H1 (cell line): Measurements from ENCODE around the gene GATA5. TPM values are rescaled to one million over a fixed set of nuclear protein-coding genes. Genes with fewer than 3 reads are reported as not detected.

Source experiments
- CTCF ChIA-PET: fragments of 300-600 bp; sonication (Branson Sonifier 250); formaldehyde crosslinking; loops from one replicate; lab custom pipeline; 2021; ENCODE audit not compliant: partially characterized antibody; lab: Charles Lee
- POLR2A ChIA-PET: fragments of 300-600 bp; sonication (Branson Sonifier 250); formaldehyde crosslinking; loops from one replicate; lab custom pipeline; 2021; ENCODE audit warnings: inconsistent platforms; ENCODE audit not compliant: partially characterized antibody; lab: Charles Lee
- DNase-seq, 2 experiments: peaks; one replicate each; pipeline versions ENCODE4 v3.0.0 to v3.0.0-alpha.2; 2010 to 2022; ENCODE audit warnings: low spot score in 2 of 2, low read depth in 1 of 2, mixed read lengths in 1 of 2
- FAIRE-seq: peaks from 2 replicates; lab custom pipeline; 2011; peaks lifted over from hg19 to GRCh38; lab: Jason Lieb, UNC
- H2AFZ ChIP-seq: 2 replicates; pipeline ENCODE4 v1.8.1; 2012; ENCODE audit warnings: low read length, inconsistent platforms
- H2AK5ac ChIP-seq: 2 replicates; pipeline ENCODE4 v1.6.1; 2013; ENCODE audit warnings: low read depth, low read length
- H2BK120ac ChIP-seq: replicated peaks from 2 replicates; pipeline ENCODE3; 2013; ENCODE audit warnings: low read depth, low read length, inconsistent platforms
- H2BK12ac ChIP-seq: 2 replicates; pipeline ENCODE4 v1.6.1; 2013; ENCODE audit warnings: low read depth, low read length
- H2BK15ac ChIP-seq: 2 replicates; pipeline ENCODE4 v1.6.1; 2013; ENCODE audit warnings: low read length
- H2BK20ac ChIP-seq: 2 replicates; pipeline ENCODE4 v1.6.1; 2013; ENCODE audit warnings: low read length
- H2BK5ac ChIP-seq: 2 replicates; pipeline ENCODE4 v1.6.1; 2013; ENCODE audit warnings: low read depth, low read length
- H3K14ac ChIP-seq: 2 replicates; pipeline ENCODE4 v1.6.1; 2013; ENCODE audit warnings: inconsistent platforms; ENCODE audit not compliant: insufficient read length
- H3K18ac ChIP-seq: 2 replicates; pipeline ENCODE4 v1.6.1; 2013; ENCODE audit warnings: low read length; ENCODE audit errors: extremely low read depth
- H3K23ac ChIP-seq: 2 replicates; pipeline ENCODE4 v1.6.1; 2013; ENCODE audit warnings: inconsistent platforms; ENCODE audit not compliant: insufficient read length
- H3K23me2 ChIP-seq: 2 replicates; pipeline ENCODE4 v1.6.1; 2013; ENCODE audit warnings: low read depth, low read length
- H3K27ac ChIP-seq: 2 replicates; pipeline ENCODE4 v1.6.1; 2011; ENCODE audit warnings: low read depth, low read length, inconsistent platforms
- H3K27me3 ChIP-seq, 4 experiments: replicated peaks in 1 of 4; 1 replicate in 1 of 4; 2 replicates in 3 of 4; pipeline versions ENCODE4 v1.6.1 to v1.8.1; 2011 to 2013; ENCODE audit warnings: low read length in 3 of 4, mild to moderate bottlenecking in 3 of 4, inconsistent platforms in 2 of 4, mixed read lengths in 2 of 4, moderate library complexity in 1 of 4; ENCODE audit not compliant: control insufficient read depth in 3 of 4, insufficient read depth in 3 of 4; ENCODE audit errors: extremely low read depth in 1 of 4
- H3K36me3 ChIP-seq, 4 experiments: 2 replicates each; pipeline versions ENCODE4 v1.6.1 to v1.8.1; 2011 to 2013; ENCODE audit warnings: mild to moderate bottlenecking in 4 of 4, low read length in 3 of 4, moderate library complexity in 2 of 4, control low read depth in 1 of 4, inconsistent platforms in 1 of 4; ENCODE audit not compliant: insufficient read depth in 4 of 4, control insufficient read depth in 2 of 4
- H3K4ac ChIP-seq: replicated peaks from 2 replicates; pipeline ENCODE3; 2013; ENCODE audit warnings: low read length, low read depth, mixed read lengths, inconsistent platforms; ENCODE audit not compliant: insufficient read length
- H3K4me1 ChIP-seq, 4 experiments: replicated peaks in 1 of 4; 1 replicate in 1 of 4; 2 replicates in 3 of 4; pipeline versions ENCODE4 v1.6.1 to v1.8.1; 2011 to 2013; ENCODE audit warnings: low read length in 3 of 4, inconsistent platforms in 2 of 4, mixed read lengths in 1 of 4; ENCODE audit not compliant: insufficient read depth in 4 of 4, control insufficient read depth in 3 of 4
- H3K4me2 ChIP-seq, 2 experiments: 2 replicates each; pipeline versions ENCODE4 v1.6.1 to v1.8.1; 2011 to 2013; ENCODE audit warnings: low read depth in 2 of 2, low read length in 2 of 2, control low read depth in 1 of 2, inconsistent platforms in 1 of 2, mild to moderate bottlenecking in 1 of 2; ENCODE audit not compliant: insufficient read depth in 1 of 2
- H3K4me3 ChIP-seq, 4 experiments: fragments of 200-600, 300-600 bp in 1 of 4; sonication (generic), shearing (Covaris generic), sonication (Bioruptor Twin) in 1 of 4; 2 replicates each; pipeline versions ENCODE4 v1.5.1 to v1.8.1; 2011 to 2016; ENCODE audit warnings: low read length in 4 of 4, low read depth in 3 of 4, control low read depth in 2 of 4, inconsistent platforms in 2 of 4, mild to moderate bottlenecking in 2 of 4, mixed read lengths in 1 of 4, moderate library complexity in 1 of 4; ENCODE audit not compliant: insufficient read depth in 2 of 4; ENCODE audit errors: extremely low read depth in 1 of 4
- H3K56ac ChIP-seq: replicated peaks from 2 replicates; pipeline ENCODE3; 2013; ENCODE audit warnings: low read depth, mild to moderate bottlenecking, mixed read lengths, low read length, inconsistent platforms; ENCODE audit not compliant: insufficient read length
- H3K79me1 ChIP-seq: 2 replicates; pipeline ENCODE4 v1.6.1; 2013; ENCODE audit warnings: low read depth, low read length, control low read depth
- H3K79me2 ChIP-seq, 2 experiments: 2 replicates each; pipeline versions ENCODE4 v1.6.1 to v1.8.1; 2012 to 2013; ENCODE audit warnings: low read length in 2 of 2, mild to moderate bottlenecking in 2 of 2, inconsistent platforms in 1 of 2; ENCODE audit not compliant: insufficient read depth in 2 of 2, control insufficient read depth in 1 of 2
- H3K9ac ChIP-seq, 4 experiments: replicated peaks in 1 of 4; 1 replicate in 1 of 4; 2 replicates in 3 of 4; pipeline versions ENCODE4 v1.6.1 to v1.8.1; 2011 to 2013; ENCODE audit warnings: low read depth in 3 of 4, low read length in 3 of 4, control low read depth in 2 of 4, mild to moderate bottlenecking in 2 of 4, moderate library complexity in 2 of 4, inconsistent platforms in 1 of 4; ENCODE audit errors: extremely low read depth in 1 of 4
- H3K9me3 ChIP-seq, 2 experiments: 2 replicates each; pipeline versions ENCODE4 v1.6.1 to v1.8.1; 2012 to 2013; ENCODE audit warnings: mild to moderate bottlenecking in 2 of 2, moderate library complexity in 2 of 2, control low read depth in 1 of 2, inconsistent platforms in 1 of 2, low read depth in 1 of 2, low read length in 1 of 2, mixed read lengths in 1 of 2; ENCODE audit not compliant: insufficient read depth in 2 of 2
- H4K20me1 ChIP-seq, 2 experiments: replicated peaks in 1 of 2; 2 replicates each; pipeline versions ENCODE3 to v1.8.1; 2011 to 2013; ENCODE audit warnings: inconsistent platforms in 2 of 2, low read length in 2 of 2, mild to moderate bottlenecking in 1 of 2; ENCODE audit not compliant: insufficient read depth in 2 of 2, control insufficient read depth in 1 of 2
- H4K5ac ChIP-seq: 2 replicates; pipeline ENCODE4 v1.6.1; 2013; ENCODE audit warnings: low read length, low read depth, mixed read lengths, inconsistent platforms; ENCODE audit not compliant: insufficient read length
- H4K8ac ChIP-seq: 2 replicates; pipeline ENCODE4 v1.8.0; 2013; ENCODE audit warnings: mild to moderate bottlenecking, moderate library complexity, low read length, inconsistent platforms; ENCODE audit not compliant: insufficient read depth; ENCODE audit errors: extremely low read depth
- H4K91ac ChIP-seq: replicated peaks from 2 replicates; pipeline ENCODE3; 2013; ENCODE audit warnings: low read length, mixed read lengths, inconsistent platforms; ENCODE audit not compliant: insufficient read length
- BRCA1 ChIP-seq: IDR thresholded peaks from 2 replicates; pipeline ENCODE4 v1.6.1; 2012; ENCODE audit warnings: low read depth, low read length, improper control_type of control experiment
- CBX5 ChIP-seq: fragments of 300-800, 300-1000 bp; sonication (generic); IDR thresholded peaks from 2 replicates; pipeline ENCODE4 v1.7.1; 2016; ENCODE audit warnings: antibody characterized with exemption, low read length, low read depth
- CHD1 ChIP-seq: IDR thresholded peaks from 2 replicates; pipeline ENCODE4 v1.6.1; 2012; ENCODE audit warnings: low read depth, low read length, improper control_type of control experiment
- E2F6 ChIP-seq: IDR thresholded peaks from 2 replicates; pipeline ENCODE4 v1.6.1; 2012; ENCODE audit warnings: inconsistent platforms
- EP300 ChIP-seq, 2 experiments: IDR thresholded peaks; 1 replicate in 1 of 2; 2 replicates in 1 of 2; pipeline ENCODE4 v1.6.1; 2011 to 2012; ENCODE audit warnings: low read depth in 2 of 2, low read length in 2 of 2, mild to moderate bottlenecking in 2 of 2, borderline replicate concordance in 1 of 2, inconsistent platforms in 1 of 2, moderate library complexity in 1 of 2
- FOSL1 ChIP-seq: IDR thresholded peaks from 2 replicates; pipeline ENCODE4 v1.6.1; 2011; ENCODE audit warnings: mild to moderate bottlenecking, low read depth, low read length, moderate library complexity; ENCODE audit not compliant: insufficient read depth
- KDM5A ChIP-seq: fragments of 200-600 bp; IDR thresholded peaks from 2 replicates; pipeline ENCODE4 v1.7.1; 2012; ENCODE audit warnings: mild to moderate bottlenecking, low read length, inconsistent platforms, mixed read lengths
- RNF2 ChIP-seq: fragments of 200-900, 300-1000 bp; sonication (generic); IDR thresholded peaks from 2 replicates; pipeline ENCODE4 v1.7.1; 2016; ENCODE audit warnings: borderline replicate concordance, low read depth, mild to moderate bottlenecking, antibody characterized with exemption, low read length; ENCODE audit not compliant: poor library complexity, severe bottlenecking; ENCODE audit errors: missing control alignments
- SAP30 ChIP-seq: fragments of 300-600 bp; sonication (generic); IDR thresholded peaks from 2 replicates; pipeline ENCODE4 v1.7.1; 2012; ENCODE audit warnings: low read length, moderate library complexity, mild to moderate bottlenecking, inconsistent platforms; ENCODE audit not compliant: insufficient read depth, insufficient replicate concordance
- SIX5 ChIP-seq: IDR thresholded peaks from 2 replicates; pipeline ENCODE4 v1.6.1; 2011; ENCODE audit warnings: mild to moderate bottlenecking, low read depth, low read length
- SP4 ChIP-seq: IDR thresholded peaks from 2 replicates; pipeline ENCODE4 v1.6.1; 2012; ENCODE audit warnings: low read length, inconsistent platforms
- SUZ12 ChIP-seq: fragments of 200-600 bp; sonication (generic); IDR thresholded peaks from 2 replicates; pipeline ENCODE4 v1.6.1; 2012; ENCODE audit warnings: mild to moderate bottlenecking, inconsistent platforms, low read length, moderate library complexity, mixed read lengths
- TAF1 ChIP-seq: IDR thresholded peaks from 2 replicates; pipeline ENCODE4 v1.6.1; 2011; ENCODE audit warnings: mild to moderate bottlenecking, low read depth, low read length
- WGBS, 2 experiments: shearing (Covaris generic) in 1 of 2; methylation state at CpG; one replicate each; pipeline versions ENCODE4 v1.1.6 to v1.1.7; 2013 to 2015; ENCODE audit warnings: low lambda C conversion rate in 2 of 2, mixed read lengths in 2 of 2, inconsistent platforms in 1 of 2, low coverage in 1 of 2, missing lambda C conversion rate in 1 of 2; ENCODE audit not compliant: insufficient replicate concordance in 2 of 2, insufficient coverage in 1 of 2, insufficient read length in 1 of 2; ENCODE audit errors: extremely low coverage in 1 of 2, missing lambda C conversion rate in 1 of 2; 5-methylcytosine and 5-hydroxymethylcytosine counted together
- polyA plus RNA-seq, 7 experiments: library from polyadenylated mRNA; depleted of rRNA in 3 of 7; stranded (reverse) in 5 of 7; unstranded in 2 of 7; fragments of >200 nt in 5 of 7; fragments of 200-250 nt in 2 of 7; gene quantifications; 1 replicate in 5 of 7; 2 replicates in 1 of 7; 4 replicates in 1 of 7; pipeline versions ENCODE4 v1.2.1 to v1.2.3, GENCODE V29; 2011 to 2013; ENCODE audit warnings: missing spikeins in 2 of 7, mixed read lengths in 2 of 7
- total RNA-seq: library from RNA; stranded (reverse); fragmentation: NEBNext Ultra II Directional; extraction: Animal tissue kit (Norgen Biotek cat#: 25700); gene quantifications from 2 replicates; pipeline ENCODE4 v1.2.1, GENCODE V29; 2021

The GATA5 gene
- total and polyA plus RNA-seq, 2 of the 8 experiments (the other 6 are each of a cell fraction or from before 2014, with no cell fraction given) = 0.08 to 0.11 TPM

GRCh38 chr20:62513991-62514390 is 38.2 kb upstream of the GATA5 start:
- Histone ChIP-seq H4K91ac (no peak overlapping the region), H3K79me1 (no peaks in the 10 kb centered on the region; the same call in 1 of the 2 replicates), H4K20me1 (no peaks in the 10 kb centered on the region), H2BK5ac (0 out of 2 replicates have a peak overlapping the region, but pooled peaks have one; percentile 44), H3K9ac (no peak overlapping the region), H3K4me3 (no peak overlapping the region), H2BK15ac (no peak overlapping the region), H4K5ac (no peak overlapping the region), H3K4me1 (no peaks in the 10 kb centered on the region), H3K14ac (no peak overlapping the region), H3K23me2 (peaks cover 1% of the 10 kb centered on the region; the same call in 1 of the 2 replicates), H3K23ac (no peak overlapping the region), H3K36me3 (no peaks in the 10 kb centered on the region), H2AK5ac (no peak overlapping the region), H3K79me2 (no peaks in the 10 kb centered on the region), H3K18ac (no peak overlapping the region), H2AFZ (no peak overlapping the region), H3K27me3 (no peaks in the 10 kb centered on the region; a peak in 1 of 7 replicates), H3K56ac (no peak overlapping the region), H2BK120ac (no peak overlapping the region), H2BK20ac (no peak overlapping the region), H4K8ac (no peak overlapping the region), H3K4ac (no peak overlapping the region), H3K4me2 (no peak overlapping the region), H2BK12ac (no peak overlapping the region), H3K27ac (no peak overlapping the region), H3K9me3 (no peaks in the 10 kb centered on the region)
- DNase-seq (no peak), FAIRE-seq (no peak)
- ChIA-PET CTCF (interaction anchor here (1.1 to 1.6 kb wide), 6 partner anchors 9 to 103 kb away, joined by 3 to 8 read pairs (median 5); no protein-coding TSS in a partner anchor), POLR2A (interaction anchor here (1.1 kb wide), 1 partner anchor 19 kb away, joined by 3 read pairs; no protein-coding TSS in a partner anchor)
- 92% methylated on average over 11 of the region's 14 CpGs; no CpG with 5 or more reads in 1 of the 2 experiments for WGBS, 2 experiments
- TF ChIP-seq RNF2 (no peak), SP4 (no peak), E2F6 (no peak), SUZ12 (no peak), CBX5 (no peak), SIX5 (no peak), CHD1 (no peak), EP300 (IDR thresholded peaks at IDR 0.05; ENCODE audit: borderline replicate concordance in 1 of 2, low read depth in 2 of 2, low read length in 2 of 2) (no peak), TAF1 (no peak), KDM5A (no peak), SAP30 (no peak), BRCA1 (no peak), FOSL1 (no peak)
